HL-60 (cell line): ENCODE measurements around the gene PLEKHG4B.
"Not testable (repeated sequence)": the region's sequence is repeated elsewhere in the genome, so short reads cannot be mapped to it uniquely, and the experiment has no call there.

Experiments used
- DNase-seq, 2 experiments: peaks; one replicate each; pipeline ENCODE4 v3.0.0-alpha.2; 2010 to 2020; ENCODE audit warnings: low read depth in 1 of 2, low spot score in 1 of 2
- H3K27ac ChIP-seq: fragments of 250-450 bp; sonication (Bioruptor Pico); replicated peaks from 2 replicates; pipeline ENCODE4 v1.5.1; 2020; ENCODE audit warnings: mild to moderate bottlenecking, moderate library complexity
- H3K27me3 ChIP-seq: fragments of 250-450 bp; sonication (Bioruptor Pico); 2 replicates; pipeline ENCODE4 v1.5.1; 2021; ENCODE audit warnings: mild to moderate bottlenecking, moderate library complexity; ENCODE audit not compliant: insufficient read depth, poor library complexity, severe bottlenecking
- H3K4me3 ChIP-seq: replicated peaks from 2 replicates; pipeline ENCODE4 v1.5.1; 2011; ENCODE audit warnings: mild to moderate bottlenecking, control low read depth, low read length; ENCODE audit not compliant: insufficient read depth
- GABPA ChIP-seq: IDR thresholded peaks from 2 replicates; pipeline ENCODE4 v1.6.1; 2012; ENCODE audit warnings: low read depth
- POLR2AphosphoS5 ChIP-seq: IDR thresholded peaks from 2 replicates; pipeline ENCODE4 v1.6.1; 2012; ENCODE audit warnings: low read depth
- SPI1 ChIP-seq: IDR thresholded peaks from 2 replicates; pipeline ENCODE4 v1.6.1; 2012; ENCODE audit warnings: low read depth, mild to moderate bottlenecking, borderline replicate concordance
- TF ChIP-seq, protein P1 (sequence below): IDR thresholded peaks from 2 replicates; pipeline ENCODE4 v1.6.1; 2012; ENCODE audit warnings: low read depth; ENCODE audit not compliant: insufficient replicate concordance
- TF ChIP-seq, protein P2 (sequence below): IDR thresholded peaks from one replicate; pipeline ENCODE4 v1.5.1; 2011; ENCODE audit warnings: low read length, control low read depth, inconsistent platforms; ENCODE audit not compliant: insufficient read depth

The PLEKHG4B gene

DNA sequence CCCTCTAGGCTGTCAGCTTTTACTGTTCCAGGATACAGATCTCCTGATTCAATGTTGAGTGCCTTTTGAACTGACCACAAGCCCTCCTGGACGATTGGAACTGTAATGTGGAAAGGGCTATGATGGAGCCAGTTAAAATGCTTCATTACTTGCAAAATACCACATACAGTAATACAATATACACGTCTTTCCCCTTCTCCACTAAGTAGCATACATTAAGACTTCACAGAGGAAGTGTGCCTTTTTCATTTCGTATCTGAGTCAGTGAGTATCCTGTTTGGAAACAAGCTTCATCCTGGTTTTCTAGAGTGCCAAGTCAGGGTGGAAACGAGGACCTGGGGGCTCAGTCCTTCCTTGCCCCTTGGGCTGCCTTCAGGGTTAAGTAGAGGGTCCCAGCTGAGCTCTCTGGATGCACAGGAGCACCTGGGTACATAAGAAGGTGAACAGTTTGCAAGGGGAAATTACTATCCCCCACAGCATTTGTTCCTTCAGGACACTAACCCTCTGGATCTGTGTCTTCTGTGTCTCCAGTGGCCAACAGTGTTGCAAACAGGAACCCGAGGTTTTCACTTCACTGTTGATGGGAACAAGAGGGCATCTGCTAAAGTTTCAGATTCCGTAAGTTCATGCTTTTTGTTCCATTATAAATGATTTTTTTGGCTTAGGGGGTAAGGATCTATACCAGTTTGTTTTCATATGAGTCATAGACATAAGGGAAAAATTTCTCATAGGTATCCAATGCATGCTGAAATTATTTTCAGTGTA, 131.2 kb downstream of the PLEKHG4B start:
- not testable (repeated sequence) for H3K4me3 ChIP-seq, H3K27me3 ChIP-seq, H3K27ac ChIP-seq, DNase-seq

- no peaks in the 10 kb centered on the region for H3K27me3 ChIP-seq
- TF ChIP-seq GABPA = no peak
- no peak for TF ChIP-seq POLR2AphosphoS5
- TF ChIP-seq SPI1 = no peak
- TF ChIP-seq, protein P1, sequence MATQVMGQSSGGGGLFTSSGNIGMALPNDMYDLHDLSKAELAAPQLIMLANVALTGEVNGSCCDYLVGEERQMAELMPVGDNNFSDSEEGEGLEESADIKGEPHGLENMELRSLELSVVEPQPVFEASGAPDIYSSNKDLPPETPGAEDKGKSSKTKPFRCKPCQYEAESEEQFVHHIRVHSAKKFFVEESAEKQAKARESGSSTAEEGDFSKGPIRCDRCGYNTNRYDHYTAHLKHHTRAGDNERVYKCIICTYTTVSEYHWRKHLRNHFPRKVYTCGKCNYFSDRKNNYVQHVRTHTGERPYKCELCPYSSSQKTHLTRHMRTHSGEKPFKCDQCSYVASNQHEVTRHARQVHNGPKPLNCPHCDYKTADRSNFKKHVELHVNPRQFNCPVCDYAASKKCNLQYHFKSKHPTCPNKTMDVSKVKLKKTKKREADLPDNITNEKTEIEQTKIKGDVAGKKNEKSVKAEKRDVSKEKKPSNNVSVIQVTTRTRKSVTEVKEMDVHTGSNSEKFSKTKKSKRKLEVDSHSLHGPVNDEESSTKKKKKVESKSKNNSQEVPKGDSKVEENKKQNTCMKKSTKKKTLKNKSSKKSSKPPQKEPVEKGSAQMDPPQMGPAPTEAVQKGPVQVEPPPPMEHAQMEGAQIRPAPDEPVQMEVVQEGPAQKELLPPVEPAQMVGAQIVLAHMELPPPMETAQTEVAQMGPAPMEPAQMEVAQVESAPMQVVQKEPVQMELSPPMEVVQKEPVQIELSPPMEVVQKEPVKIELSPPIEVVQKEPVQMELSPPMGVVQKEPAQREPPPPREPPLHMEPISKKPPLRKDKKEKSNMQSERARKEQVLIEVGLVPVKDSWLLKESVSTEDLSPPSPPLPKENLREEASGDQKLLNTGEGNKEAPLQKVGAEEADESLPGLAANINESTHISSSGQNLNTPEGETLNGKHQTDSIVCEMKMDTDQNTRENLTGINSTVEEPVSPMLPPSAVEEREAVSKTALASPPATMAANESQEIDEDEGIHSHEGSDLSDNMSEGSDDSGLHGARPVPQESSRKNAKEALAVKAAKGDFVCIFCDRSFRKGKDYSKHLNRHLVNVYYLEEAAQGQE = no peak
- TF ChIP-seq, protein P2, sequence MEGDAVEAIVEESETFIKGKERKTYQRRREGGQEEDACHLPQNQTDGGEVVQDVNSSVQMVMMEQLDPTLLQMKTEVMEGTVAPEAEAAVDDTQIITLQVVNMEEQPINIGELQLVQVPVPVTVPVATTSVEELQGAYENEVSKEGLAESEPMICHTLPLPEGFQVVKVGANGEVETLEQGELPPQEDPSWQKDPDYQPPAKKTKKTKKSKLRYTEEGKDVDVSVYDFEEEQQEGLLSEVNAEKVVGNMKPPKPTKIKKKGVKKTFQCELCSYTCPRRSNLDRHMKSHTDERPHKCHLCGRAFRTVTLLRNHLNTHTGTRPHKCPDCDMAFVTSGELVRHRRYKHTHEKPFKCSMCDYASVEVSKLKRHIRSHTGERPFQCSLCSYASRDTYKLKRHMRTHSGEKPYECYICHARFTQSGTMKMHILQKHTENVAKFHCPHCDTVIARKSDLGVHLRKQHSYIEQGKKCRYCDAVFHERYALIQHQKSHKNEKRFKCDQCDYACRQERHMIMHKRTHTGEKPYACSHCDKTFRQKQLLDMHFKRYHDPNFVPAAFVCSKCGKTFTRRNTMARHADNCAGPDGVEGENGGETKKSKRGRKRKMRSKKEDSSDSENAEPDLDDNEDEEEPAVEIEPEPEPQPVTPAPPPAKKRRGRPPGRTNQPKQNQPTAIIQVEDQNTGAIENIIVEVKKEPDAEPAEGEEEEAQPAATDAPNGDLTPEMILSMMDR = no peak
- H3K4me3 ChIP-seq = no peak overlapping the region
- DNase-seq = no peak
- no peak overlapping the region for H3K27ac ChIP-seq
Measured at GRCh38 chr5:223791-224190, 131.8 kb downstream of the PLEKHG4B start.

DNA sequence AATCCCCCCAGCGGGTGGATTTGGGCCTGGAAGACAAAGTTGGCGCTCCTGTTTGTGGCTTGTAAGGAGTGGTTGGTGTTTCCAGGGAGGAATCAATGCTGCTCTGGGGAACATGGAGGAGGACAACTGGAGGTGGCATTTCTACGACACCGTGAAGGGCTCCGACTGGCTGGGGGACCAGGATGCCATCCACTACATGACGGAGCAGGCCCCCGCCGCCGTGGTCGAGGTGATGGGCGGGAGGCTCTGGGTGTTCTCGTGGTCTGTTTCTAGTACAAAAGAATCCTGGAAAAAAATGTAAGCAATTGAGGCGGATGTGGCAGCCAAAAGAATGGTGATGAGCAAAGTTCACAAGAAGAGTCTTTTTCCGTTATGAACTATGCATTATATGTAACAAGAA, 133.4 kb downstream of the PLEKHG4B start:
- no peak for TF ChIP-seq GABPA
- TF ChIP-seq, protein P2 = no peak
- no peak for TF ChIP-seq SPI1
- TF ChIP-seq POLR2AphosphoS5 = no peak
- TF ChIP-seq, protein P1 = no peak
- DNase-seq = no peak
- no peaks in the 10 kb centered on the region for H3K27me3 ChIP-seq
- H3K4me3 ChIP-seq = no peak overlapping the region
- no peak overlapping the region for H3K27ac ChIP-seq

DNA sequence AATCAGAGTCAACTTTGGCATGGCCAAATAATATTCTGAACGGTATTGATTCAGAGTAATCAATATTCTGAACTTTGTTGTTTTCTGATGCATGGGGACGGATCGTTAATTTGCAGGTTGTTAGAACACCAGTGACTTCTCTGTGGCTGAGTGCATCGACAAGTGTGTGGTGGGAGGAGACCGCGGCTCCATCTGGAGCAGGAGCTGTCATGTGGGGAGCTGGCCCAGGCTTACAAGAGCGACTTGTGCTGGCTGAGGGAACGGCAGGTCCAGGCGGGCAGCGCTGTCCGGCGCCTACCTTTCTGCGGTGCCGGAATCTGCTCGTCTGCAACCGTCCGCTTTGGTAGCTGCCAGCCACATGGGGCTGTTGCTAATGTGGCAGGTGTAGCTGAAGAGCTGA, 135.4 kb downstream of the PLEKHG4B start:
- not testable (repeated sequence) for H3K27ac ChIP-seq, H3K27me3 ChIP-seq, H3K4me3 ChIP-seq, DNase-seq

DNA sequence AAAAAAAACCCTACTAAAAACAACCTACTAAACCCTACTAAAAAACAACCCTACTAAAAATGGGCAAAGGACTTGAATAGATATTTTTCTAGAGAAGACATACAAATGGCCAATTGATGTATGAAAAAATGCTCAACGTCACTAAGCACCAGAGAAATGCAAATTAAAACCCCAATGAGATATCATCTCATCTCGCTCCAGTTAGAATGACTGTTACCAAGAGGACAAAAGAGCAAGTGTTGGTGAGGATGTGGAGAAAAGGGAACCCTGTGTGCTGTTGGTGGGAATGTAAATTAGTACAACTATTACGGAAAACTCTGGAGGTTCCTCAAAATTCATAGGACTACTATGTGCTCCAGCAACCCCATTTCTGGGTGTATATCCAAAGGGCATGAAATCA, 136.9 kb downstream of the PLEKHG4B start:
- no peak overlapping the region for H3K4me3 ChIP-seq
- no peaks in the 10 kb centered on the region for H3K27me3 ChIP-seq
- no peak overlapping the region for H3K27ac ChIP-seq
- DNase-seq = no peak
- TF ChIP-seq, protein P1 = no peak
- TF ChIP-seq GABPA (no peak), SPI1 (no peak), POLR2AphosphoS5 (no peak)
- TF ChIP-seq, protein P2 = no peak
